SKM-1 treated with dmso at 0.1 percent for 144 hours (cell line): ENCODE results near the gene EEF1AKMT1.

Experiments
- DNase-seq: peaks from one replicate; lab custom pipeline; 2025; ENCODE audit not compliant: unreplicated experiment; lab: John Stamatoyannopoulos, UW

EEF1AKMT1 gene, protein sequence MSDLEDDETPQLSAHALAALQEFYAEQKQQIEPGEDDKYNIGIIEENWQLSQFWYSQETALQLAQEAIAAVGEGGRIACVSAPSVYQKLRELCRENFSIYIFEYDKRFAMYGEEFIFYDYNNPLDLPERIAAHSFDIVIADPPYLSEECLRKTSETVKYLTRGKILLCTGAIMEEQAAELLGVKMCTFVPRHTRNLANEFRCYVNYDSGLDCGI

DNA sequence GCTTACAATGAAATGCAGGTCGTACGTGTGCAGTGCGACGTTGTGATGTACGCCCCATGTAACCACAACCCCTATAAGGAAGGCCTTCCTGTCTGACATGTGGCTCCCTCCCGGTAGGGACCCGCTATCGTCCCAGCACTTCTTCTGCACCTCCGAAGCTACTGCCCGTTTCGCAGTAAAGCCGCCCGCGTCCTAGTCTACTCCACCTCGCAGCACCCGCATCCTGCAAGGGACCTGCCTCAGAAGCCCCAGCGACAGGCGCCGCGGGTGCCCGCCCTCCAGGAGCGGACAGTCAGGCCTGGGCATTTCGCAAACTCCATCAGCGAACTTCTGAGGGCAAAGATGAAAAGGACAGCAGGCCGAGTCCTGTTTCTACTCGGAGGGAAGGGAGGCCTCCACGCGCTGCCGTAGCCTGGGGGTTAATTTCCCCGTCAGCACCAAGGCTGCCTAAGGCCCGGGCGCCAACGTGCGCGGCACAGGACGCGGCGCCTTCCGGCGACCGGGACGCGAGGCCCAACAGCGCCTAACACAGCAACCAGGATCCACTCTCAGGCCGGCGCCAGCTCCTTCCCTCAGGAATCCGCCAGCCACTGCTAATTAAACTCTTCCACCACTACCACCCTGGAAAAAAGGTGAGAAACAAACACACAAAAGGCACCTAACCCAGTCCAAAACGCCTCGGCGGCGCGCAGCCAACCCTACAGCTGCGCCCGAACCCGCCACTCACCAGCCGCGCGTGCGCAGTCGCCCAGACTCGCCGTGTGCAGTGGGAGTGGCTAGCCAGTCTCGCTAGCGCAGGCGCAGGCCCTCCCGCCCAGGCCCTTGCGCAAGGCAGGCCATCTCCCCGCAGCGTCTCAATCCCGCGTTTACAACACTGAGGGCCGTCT, at the start of gene EEF1AKMT1:
EEF1AKMT1 (minus strand) TSS at position 768 of the 887 bp plus-strand sequence. CDS start 16,363 bp downstream, outside the sequence.
- DNase-seq, result peak; percentile 93

GRCh38 chr13:20823071-20823470, 49.3 kb upstream of the EEF1AKMT1 start:
- DNase-seq, result no peak

GRCh38 chr13:20822406-20822805, 48.6 kb upstream of the EEF1AKMT1 start:
- DNase-seq, result no peak

GRCh38 chr13:20819715-20820114, 46.0 kb upstream of the EEF1AKMT1 start:
- DNase-seq, result no peak

GRCh38 chr13:20815464-20815863, 41.7 kb upstream of the EEF1AKMT1 start:
- DNase-seq, result no peak

- DNase-seq, result no peak
Observed at GRCh38 chr13:20814224-20814910, 40.6 kb upstream of the EEF1AKMT1 start.

DNA sequence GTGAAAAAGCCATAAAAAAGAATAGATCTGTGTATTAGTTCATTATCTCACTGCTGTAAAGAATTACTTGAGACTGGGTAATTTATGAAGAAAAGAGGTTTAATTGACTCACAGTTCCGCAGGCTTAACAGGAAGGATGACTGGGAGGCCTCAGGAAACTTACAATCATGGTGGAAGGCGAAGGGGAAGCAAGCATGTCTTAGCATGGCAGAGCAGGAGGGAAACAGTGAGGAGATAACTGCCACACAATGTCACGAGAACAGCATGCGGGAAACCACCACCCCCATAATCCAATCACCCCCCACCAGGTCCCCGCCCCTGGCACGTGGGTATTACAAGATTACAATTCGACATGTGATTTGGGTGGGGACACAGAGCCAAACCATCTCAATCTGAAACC, 39.1 kb upstream of the EEF1AKMT1 start:
- DNase-seq, result no peak

DNA sequence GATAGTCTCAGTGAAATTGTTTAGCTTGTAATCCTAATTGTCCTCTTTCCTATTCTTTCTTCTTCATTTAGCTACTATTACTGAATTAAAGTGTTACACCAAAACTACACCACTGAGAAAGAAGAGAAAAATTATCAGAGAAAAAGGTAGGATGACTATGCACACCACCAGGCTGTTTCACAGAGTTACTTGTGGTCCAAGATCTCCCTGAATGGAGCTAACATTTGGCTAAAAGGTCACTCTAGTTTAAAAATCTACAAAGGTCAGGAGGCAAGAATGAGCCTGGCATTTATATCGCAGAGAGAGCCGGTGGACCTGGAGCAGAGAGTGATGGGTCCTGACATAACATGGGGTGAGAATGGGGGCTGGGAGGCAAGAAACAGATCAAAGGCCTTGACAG, 37.0 kb upstream of the EEF1AKMT1 start:
- DNase-seq, result no peak

GRCh38 chr13:20808874-20809273, 35.1 kb upstream of the EEF1AKMT1 start:
- DNase-seq, result no peak

DNA sequence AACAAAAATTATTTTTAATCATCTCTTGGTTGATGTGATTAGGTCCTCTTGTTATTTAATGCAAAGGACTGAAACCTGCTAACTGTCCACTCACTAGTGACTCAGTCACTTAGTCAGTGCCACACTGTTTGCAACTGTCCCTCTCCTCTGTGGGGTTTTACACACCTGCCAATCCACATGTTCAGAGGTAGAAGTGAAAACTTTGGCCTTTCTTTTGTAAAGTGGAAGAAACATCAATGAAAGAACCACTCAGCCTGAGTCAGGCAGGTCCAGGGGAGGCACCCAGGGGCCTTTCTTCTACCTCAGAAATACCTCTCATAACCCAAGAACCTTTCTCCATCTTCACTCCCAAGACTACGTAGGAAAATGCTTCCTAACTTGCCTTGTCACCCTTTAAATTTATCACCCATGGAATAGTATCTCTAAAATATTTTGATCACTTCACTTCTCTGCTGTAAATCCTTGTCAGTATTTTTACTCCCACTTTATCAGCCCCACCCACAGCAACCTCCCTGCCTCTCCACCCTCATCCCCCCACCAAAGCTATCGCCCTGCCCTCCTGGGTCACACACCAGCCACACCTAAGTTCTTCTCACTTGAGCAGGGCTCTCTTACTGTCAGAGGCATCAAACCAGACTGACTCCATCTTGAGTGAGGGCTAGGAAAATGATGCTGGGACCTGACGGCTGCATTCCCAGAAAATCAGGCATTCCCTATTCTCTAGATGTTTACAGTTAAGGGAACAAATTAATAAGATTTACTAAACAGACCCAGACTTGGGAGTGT, 29.6 kb upstream of the EEF1AKMT1 start:
- DNase-seq, result no peak

GRCh38 chr13:20801707-20802106, 27.9 kb upstream of the EEF1AKMT1 start:
- DNase-seq, result peak; percentile 31

- DNase-seq, result no peak
Observed at GRCh38 chr13:20799726-20800416, 26.1 kb upstream of the EEF1AKMT1 start.

DNA sequence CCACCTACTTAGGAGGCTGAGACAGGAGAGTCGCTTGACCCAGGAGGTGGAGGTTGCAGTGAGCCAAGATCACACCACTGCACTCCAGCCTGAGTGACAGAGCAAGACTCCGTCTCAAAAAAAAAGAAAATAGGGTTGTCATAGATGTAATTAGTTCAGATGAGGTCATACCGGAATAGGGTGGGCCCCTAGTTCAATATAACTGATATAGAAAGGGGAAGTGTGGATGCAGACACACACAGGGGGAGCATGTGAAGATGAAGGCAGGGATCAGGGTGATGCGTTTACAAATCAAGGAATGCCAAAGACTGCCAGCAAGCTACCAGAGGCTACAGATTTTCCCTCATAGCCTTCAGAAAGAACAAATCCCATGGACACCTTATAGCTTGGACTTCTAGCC, 24.3 kb upstream of the EEF1AKMT1 start:
- DNase-seq, result no peak

DNA sequence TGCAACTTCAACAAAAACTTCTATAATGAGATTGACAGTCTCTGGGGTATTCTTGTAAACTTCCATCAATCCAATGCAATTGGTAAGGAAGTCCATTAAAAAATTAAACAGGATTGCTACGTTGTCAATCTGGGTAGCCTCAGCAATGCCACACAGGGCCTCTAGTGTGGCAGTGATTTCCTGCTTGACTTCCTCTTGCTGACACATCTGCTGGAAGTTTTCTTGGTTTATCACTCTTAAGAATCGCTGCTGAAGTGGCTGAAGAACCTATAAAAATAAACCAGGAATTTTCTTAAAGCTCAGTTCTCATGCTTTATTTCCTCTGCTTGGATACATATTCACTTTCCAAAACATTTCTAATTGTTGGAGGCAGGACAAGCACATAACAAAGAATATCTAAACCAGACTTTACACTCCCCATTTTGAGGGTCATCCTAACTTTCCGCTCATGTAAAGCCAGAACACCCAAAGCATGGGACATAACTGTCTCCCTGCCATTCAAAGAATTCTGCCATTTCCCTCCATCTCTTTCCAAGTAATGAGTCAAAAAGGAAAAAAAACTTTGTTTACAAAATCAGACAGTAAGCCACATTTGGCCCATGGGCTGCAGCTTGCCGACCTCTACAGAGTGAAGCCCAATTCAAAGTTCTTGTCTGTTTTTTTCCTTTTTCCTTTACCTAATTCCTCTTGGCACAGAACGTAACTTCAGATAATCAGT, 23.2 kb upstream of the EEF1AKMT1 start:
- no peak for DNase-seq

GRCh38 chr13:20789665-20790064, 15.9 kb upstream of the EEF1AKMT1 start:
- DNase-seq, result no peak

DNA sequence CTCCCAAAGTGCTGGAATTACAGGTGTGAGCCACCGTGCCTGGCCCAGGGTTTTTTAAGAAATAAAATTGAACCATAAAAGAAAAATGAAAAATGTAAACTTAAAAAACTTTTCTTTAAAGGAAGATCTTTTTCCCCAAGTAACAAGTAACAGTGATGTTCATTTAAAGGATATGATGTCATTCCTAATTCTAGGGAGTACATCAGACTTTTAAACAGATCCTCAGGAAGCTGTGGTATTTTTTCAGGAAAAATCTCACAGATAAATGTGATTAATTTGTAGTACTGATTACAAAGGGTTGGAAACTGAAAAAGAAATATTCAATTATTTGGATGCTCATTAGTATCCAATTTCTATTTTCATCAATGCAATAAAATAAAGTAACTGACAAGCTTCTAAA, 14.6 kb upstream of the EEF1AKMT1 start:
- DNase-seq, result no peak

- DNase-seq, result no peak
Observed at GRCh38 chr13:20787180-20787579, 13.4 kb upstream of the EEF1AKMT1 start.

DNA sequence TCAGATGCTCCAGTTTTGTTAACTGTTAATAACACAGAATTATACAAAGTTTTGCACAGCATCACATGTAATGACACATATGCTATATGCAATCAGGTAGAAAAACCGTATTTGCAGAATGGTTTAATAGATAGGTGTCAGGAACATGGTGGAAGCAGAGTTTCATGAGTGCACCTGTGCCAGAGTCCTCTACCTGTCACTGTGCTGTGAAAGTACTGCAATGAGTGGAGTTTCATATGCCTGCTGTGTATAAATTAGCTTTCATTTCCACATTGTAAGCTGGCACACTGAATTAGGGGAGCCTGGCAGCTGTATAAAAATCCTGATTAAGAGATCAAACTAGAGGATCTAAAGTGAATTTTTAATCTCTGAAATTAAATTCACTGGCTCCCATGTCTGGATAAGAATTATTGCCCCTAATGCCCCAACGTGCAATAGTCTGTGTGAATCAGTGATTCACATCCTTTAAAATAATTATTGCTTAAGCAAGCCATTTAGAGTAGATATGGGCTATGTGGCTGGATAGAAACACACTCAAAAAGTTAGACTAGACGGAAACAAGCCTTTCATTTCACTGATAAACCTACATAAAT, 8.5 kb upstream of the EEF1AKMT1 start:
- DNase-seq, result no peak

- no peak for DNase-seq
Observed at GRCh38 chr13:20780317-20780716, 6.6 kb upstream of the EEF1AKMT1 start.
